ENCODE measurements around the gene VPS13A.
"Not testable (repeated sequence)": the region's sequence is repeated elsewhere in the genome, so short reads cannot be mapped to it uniquely, and the experiment has no call there.

Gene VPS13A

DNA sequence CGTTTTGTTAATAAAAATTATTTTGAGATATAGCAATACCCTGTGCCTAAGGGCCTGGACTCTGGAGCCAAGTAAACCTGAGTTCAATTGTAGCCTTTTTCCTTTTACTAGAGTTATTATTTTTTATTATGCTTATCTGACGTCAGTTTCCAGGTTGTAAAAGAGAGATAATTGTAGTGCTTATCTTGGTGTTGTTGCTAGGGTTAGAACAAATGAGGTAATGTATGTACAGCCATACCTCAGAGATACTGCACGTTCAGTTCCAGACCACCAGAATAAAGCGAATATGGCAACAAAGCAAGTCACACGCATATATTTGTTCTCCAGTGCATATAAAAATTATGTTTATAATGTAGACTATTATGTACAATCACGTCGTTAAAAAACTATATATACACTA lies 215.0 kb downstream of the VPS13A start:
- Histone ChIP-seq H3K27me3 (replicated peaks; ENCODE audit: control insufficient read depth, insufficient read depth, low read length) (no peaks in the 10 kb centered on the region), H3K4me3 (replicated peaks; ENCODE audit: low read depth, low read length) (no peak overlapping the region), H3K36me3 (ENCODE audit: control insufficient read depth, insufficient read depth, low read length) (no peaks in the 10 kb centered on the region)
- no peak for DNase-seq (ENCODE audit: extremely low read depth, insufficient read length)
- TF ChIP-seq, protein P1, sequence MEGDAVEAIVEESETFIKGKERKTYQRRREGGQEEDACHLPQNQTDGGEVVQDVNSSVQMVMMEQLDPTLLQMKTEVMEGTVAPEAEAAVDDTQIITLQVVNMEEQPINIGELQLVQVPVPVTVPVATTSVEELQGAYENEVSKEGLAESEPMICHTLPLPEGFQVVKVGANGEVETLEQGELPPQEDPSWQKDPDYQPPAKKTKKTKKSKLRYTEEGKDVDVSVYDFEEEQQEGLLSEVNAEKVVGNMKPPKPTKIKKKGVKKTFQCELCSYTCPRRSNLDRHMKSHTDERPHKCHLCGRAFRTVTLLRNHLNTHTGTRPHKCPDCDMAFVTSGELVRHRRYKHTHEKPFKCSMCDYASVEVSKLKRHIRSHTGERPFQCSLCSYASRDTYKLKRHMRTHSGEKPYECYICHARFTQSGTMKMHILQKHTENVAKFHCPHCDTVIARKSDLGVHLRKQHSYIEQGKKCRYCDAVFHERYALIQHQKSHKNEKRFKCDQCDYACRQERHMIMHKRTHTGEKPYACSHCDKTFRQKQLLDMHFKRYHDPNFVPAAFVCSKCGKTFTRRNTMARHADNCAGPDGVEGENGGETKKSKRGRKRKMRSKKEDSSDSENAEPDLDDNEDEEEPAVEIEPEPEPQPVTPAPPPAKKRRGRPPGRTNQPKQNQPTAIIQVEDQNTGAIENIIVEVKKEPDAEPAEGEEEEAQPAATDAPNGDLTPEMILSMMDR (IDR thresholded peaks at IDR 0.05; ENCODE audit: insufficient read depth, low read length, poor library complexity, severe bottlenecking), result no peak

DNA sequence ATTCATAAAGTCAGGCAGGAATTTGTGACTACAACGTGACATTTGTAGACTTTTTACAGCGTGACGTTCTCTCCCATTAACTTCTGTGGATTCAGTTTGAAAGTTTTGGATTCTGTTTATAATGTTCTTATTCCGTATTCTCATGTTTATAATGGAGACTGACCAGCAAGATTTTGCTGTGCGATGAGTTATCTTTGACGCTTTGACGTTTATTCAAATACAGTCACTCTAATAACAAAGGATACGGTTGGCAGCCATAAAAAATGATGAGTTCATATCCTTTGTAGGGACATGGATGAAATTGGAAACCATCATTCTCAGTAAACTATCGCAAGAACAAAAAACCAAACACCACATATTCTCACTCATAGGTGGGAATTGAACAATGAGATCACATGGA lies 221.2 kb downstream of the VPS13A start:
- not testable (repeated sequence) for DNase-seq (ENCODE audit: extremely low read depth, insufficient read length); H3K27me3 ChIP-seq (replicated peaks; ENCODE audit: control insufficient read depth, insufficient read depth, low read length); H3K36me3 ChIP-seq (ENCODE audit: control insufficient read depth, insufficient read depth, low read length); H3K4me3 ChIP-seq (replicated peaks; ENCODE audit: low read depth, low read length)

DNA sequence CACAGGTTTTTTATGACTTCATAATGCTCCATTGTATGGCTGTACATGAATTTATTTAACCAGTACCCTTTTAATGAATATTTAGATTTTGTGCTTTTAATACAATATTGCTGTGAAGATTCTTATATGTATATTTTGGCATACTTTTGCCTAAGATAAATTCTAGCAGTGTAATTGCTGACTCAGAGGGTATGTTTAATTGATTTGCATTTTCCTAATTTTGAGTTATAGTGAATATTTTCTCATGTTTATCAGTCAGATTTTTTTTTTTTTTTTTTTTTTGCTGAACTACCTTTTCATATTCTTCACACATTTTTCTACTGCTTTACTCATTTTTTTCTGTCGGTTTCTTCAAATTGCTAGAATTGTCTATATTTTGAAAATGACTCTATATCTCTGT lies 222.6 kb downstream of the VPS13A start:
- H3K4me3 ChIP-seq (replicated peaks; ENCODE audit: low read depth, low read length), result no peak overlapping the region
- H3K36me3 ChIP-seq (ENCODE audit: control insufficient read depth, insufficient read depth, low read length), result no peaks in the 10 kb centered on the region
- DNase-seq (ENCODE audit: extremely low read depth, insufficient read length), result no peak
- TF ChIP-seq, protein P1 (IDR thresholded peaks at IDR 0.05; ENCODE audit: insufficient read depth, low read length, poor library complexity, severe bottlenecking), result no peak
- H3K27me3 ChIP-seq (replicated peaks; ENCODE audit: control insufficient read depth, insufficient read depth, low read length), result no peaks in the 10 kb centered on the region

DNA sequence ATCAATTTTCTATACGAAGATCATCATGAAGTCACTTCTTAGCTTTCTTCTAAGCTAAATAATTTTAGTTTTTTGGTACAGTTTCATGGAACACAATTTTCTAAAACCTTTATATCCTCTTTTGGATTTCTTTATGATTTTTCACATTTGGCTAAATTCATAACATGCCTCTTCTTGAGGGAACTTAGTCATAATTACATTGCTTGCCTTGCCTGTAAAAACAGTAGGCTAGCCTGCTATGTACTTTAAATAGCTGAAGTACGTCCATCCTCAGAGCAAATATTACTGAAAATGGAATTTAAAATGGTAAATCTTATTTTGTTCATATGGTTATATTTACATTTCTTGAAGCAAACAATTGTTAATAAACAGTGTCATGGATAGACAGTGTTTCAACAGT lies 225.0 kb downstream of the VPS13A start:
- DNase-seq (ENCODE audit: extremely low read depth, insufficient read length), result no peak
- TF ChIP-seq, protein P1 (IDR thresholded peaks at IDR 0.05; ENCODE audit: insufficient read depth, low read length, poor library complexity, severe bottlenecking), result no peak

DNA sequence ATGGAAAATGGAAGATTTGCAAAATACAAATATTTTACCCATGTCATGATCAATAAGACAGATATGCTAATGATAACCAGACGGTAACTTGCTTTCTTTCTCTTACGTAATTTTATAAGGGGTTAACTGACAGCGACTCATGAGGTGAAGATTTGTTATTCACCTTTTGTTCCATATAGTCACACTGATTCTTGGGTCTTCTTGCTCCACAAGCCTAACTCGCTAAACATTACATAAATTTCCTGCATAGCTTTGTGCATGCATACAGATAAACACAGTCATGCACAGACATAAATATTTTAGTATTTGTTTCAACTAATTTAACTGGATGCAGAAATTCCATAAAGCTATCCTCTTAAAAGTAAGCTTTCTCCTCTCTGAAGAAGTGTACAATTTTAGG lies 225.9 kb downstream of the VPS13A start:
- peaks cover 2% of the 10 kb centered on the region; the same call in 1 of the 2 replicates for H3K36me3 ChIP-seq (ENCODE audit: control insufficient read depth, insufficient read depth, low read length)
- no peak for DNase-seq (ENCODE audit: extremely low read depth, insufficient read length)
- no peaks in the 10 kb centered on the region for H3K27me3 ChIP-seq (replicated peaks; ENCODE audit: control insufficient read depth, insufficient read depth, low read length)
- H3K4me3 ChIP-seq (replicated peaks; ENCODE audit: low read depth, low read length), result no peak overlapping the region
- TF ChIP-seq, protein P1 (IDR thresholded peaks at IDR 0.05; ENCODE audit: insufficient read depth, low read length, poor library complexity, severe bottlenecking), result no peak

More for the DNA sequence above, 225.0 kb downstream of the VPS13A start:
- no peaks in the 10 kb centered on the region for H3K27me3 ChIP-seq (replicated peaks; ENCODE audit: control insufficient read depth, insufficient read depth, low read length)
- peaks cover 2% of the 10 kb centered on the region; the same call in 1 of the 2 replicates for H3K36me3 ChIP-seq (ENCODE audit: control insufficient read depth, insufficient read depth, low read length)
- no peak overlapping the region for H3K4me3 ChIP-seq (replicated peaks; ENCODE audit: low read depth, low read length)

DNA sequence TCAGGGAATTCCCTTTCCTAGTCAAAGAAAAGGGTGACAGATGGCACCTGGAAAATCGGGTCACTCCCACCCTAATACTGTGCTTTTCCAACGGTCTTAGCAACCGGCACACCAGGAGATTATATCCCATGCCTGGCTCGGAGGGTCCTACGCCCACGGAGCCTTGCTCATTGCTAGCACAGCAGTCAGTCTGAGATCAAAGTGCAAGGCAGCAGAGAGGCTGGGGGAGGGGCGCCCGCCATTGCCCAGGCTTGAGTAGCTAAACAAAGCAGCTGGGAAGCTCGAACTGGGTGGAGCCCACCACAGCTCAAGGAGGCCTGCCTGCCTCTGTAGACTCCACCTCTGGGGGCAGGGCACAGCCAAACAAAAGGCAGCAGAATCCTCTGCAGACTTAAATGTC lies 231.2 kb downstream of the VPS13A start:
- not testable (repeated sequence) for H3K27me3 ChIP-seq (replicated peaks; ENCODE audit: control insufficient read depth, insufficient read depth, low read length); DNase-seq (ENCODE audit: extremely low read depth, insufficient read length); H3K4me3 ChIP-seq (replicated peaks; ENCODE audit: low read depth, low read length); H3K36me3 ChIP-seq (ENCODE audit: control insufficient read depth, insufficient read depth, low read length)

DNA sequence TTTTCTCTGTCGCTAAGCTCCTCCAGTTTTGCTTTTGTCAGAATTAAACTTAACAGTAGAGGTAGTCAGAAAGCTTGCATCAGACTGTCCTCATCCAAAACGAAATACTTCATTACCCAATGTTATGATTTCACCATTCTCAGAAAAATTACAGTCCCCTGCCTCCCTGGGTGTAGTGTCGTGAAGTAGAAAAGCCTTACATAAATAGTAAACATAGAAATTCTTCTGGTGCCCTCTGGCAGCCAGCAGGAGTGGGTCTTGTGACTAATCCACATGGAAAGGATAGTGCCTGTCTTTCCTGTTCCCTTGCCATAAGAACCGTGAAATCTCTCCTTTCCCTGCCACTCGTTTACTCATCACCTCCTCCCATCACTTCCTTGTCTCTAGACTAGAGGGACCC lies 240.2 kb downstream of the VPS13A start:
- H3K27me3 ChIP-seq (replicated peaks; ENCODE audit: control insufficient read depth, insufficient read depth, low read length), result no peaks in the 10 kb centered on the region
- no peak for DNase-seq (ENCODE audit: extremely low read depth, insufficient read length)
- TF ChIP-seq, protein P1 (IDR thresholded peaks at IDR 0.05; ENCODE audit: insufficient read depth, low read length, poor library complexity, severe bottlenecking), result no peak

More for the DNA sequence above, 240.2 kb downstream of the VPS13A start:
- H3K36me3 ChIP-seq (ENCODE audit: control insufficient read depth, insufficient read depth, low read length), result no peaks in the 10 kb centered on the region; the same call in 1 of the 2 replicates
- no peak overlapping the region for H3K4me3 ChIP-seq (replicated peaks; ENCODE audit: low read depth, low read length)
